Stimulated activated CD4-positive, alpha-beta T cell treated with anti-CD3 and anti-CD28 coated beads, Interleukin-1b, Interleukin-23, amount 100 ng/mL, for 4 hours (primary cell): ENCODE results near the gene TMEM92.
"Not testable (repeated sequence)": the region's sequence is repeated elsewhere in the genome, so short reads cannot be mapped to it uniquely, and the experiment has no call there.

ENCODE experiments used
- DNase-seq, 2 donors: peaks; one replicate each; pipeline ENCODE4 v3.0.0-alpha.2; 2020; ENCODE audit warnings: low read depth in 2 of 2

Gene TMEM92

GRCh38 chr17:50276588-50277356 is 2.5 kb downstream of the TMEM92 start:
- DNase-seq: no peak

GRCh38 chr17:50277357-50277754 is 3.1 kb downstream of the TMEM92 start:
- DNase-seq: no peak

- DNase-seq: no peak
Observed at GRCh38 chr17:50278526-50279180, 4.4 kb downstream of the TMEM92 start.

GRCh38 chr17:50279181-50279526 is 4.9 kb downstream of the TMEM92 start:
- DNase-seq: no peak

- no peak for DNase-seq
Observed at GRCh38 chr17:50279639-50280038, 5.4 kb downstream of the TMEM92 start.

- no peak for DNase-seq
Observed at GRCh38 chr17:50280068-50280467, 5.8 kb downstream of the TMEM92 start.

GRCh38 chr17:50280801-50281441 is 6.7 kb downstream of the TMEM92 start:
- no peak for DNase-seq

- DNase-seq: no peak
Observed at GRCh38 chr17:50281739-50282401, 7.6 kb downstream of the TMEM92 start.

GRCh38 chr17:50283246-50283645 is 9.0 kb downstream of the TMEM92 start:
- DNase-seq: no peak

- DNase-seq: no peak
Observed at GRCh38 chr17:50283714-50284113, 9.4 kb downstream of the TMEM92 start.

- DNase-seq: no peak
Observed at GRCh38 chr17:50285941-50286340, 11.7 kb downstream of the TMEM92 start.

- not testable (repeated sequence) for DNase-seq
Observed at GRCh38 chr17:50287302-50287701, 13.0 kb downstream of the TMEM92 start.

GRCh38 chr17:50288306-50288705 is 14.0 kb downstream of the TMEM92 start:
- no peak for DNase-seq

GRCh38 chr17:50289278-50289677 is 15.0 kb downstream of the TMEM92 start:
- DNase-seq: no peak

- no peak for DNase-seq
Observed at GRCh38 chr17:50289991-50290702, 15.9 kb downstream of the TMEM92 start.

- no peak for DNase-seq
Observed at GRCh38 chr17:50290933-50291332, 16.7 kb downstream of the TMEM92 start.

- no peak for DNase-seq
Observed at GRCh38 chr17:50292465-50292864, 18.2 kb downstream of the TMEM92 start.

GRCh38 chr17:50295021-50295420 is 20.8 kb downstream of the TMEM92 start:
- no peak for DNase-seq

GRCh38 chr17:50297407-50297865 is 23.2 kb downstream of the TMEM92 start:
- DNase-seq: peak; percentile 65 to 77

- no peak for DNase-seq
Observed at GRCh38 chr17:50298018-50298417, 23.8 kb downstream of the TMEM92 start.

- DNase-seq: no peak
Observed at GRCh38 chr17:50299776-50300175, 25.5 kb downstream of the TMEM92 start.

GRCh38 chr17:50300824-50301223 is 26.6 kb downstream of the TMEM92 start:
- not testable (repeated sequence) for DNase-seq
